ENCODE data around the gene ZNF394. TPM values are rescaled to one million over a fixed set of nuclear protein-coding genes. Genes with fewer than 3 reads are reported as not detected.
"Not testable (repeated sequence)": the region's sequence is repeated elsewhere in the genome, so short reads cannot be mapped to it uniquely, and the experiment has no call there.

The ZNF394 gene
- total RNA-seq (10 to 100 TPM; 18.6 to 28.9 TPM), polyA plus RNA-seq (ENCODE audit: insufficient read length in 6 of 6) (10 to 100 TPM; 14.9 to 18.0 (median 17.2) TPM)
- long read RNA-seq, donor 1, transcript ZNF394-206 (2 exons, 1,619 nt) = minor isoform, 5 of 113 reads
- long read RNA-seq, donor 1, transcript ZNF394-201 (3 exons, 2,179 nt) = major isoform, 9 of 113 reads
- long read RNA-seq, donor 1, partial matches to known transcripts = 98 of 113 reads
- long read RNA-seq, donor 1, other reads (novel, unspliced or antisense) = 0 of 113 reads
- long read RNA-seq, donor 2, transcript ZNF394-201 (3 exons, 2,179 nt) = major isoform, 6 of 9 reads
- long read RNA-seq, donor 2, partial matches to known transcripts = 0 of 9 reads
- long read RNA-seq, donor 2, other reads (novel, unspliced or antisense) = 0 of 9 reads
- long read RNA-seq, donor 3, transcript ZNF394-201 (3 exons, 2,179 nt) = major isoform, 6 of 7 reads
- long read RNA-seq, donor 3, partial matches to known transcripts = 0 of 7 reads
- long read RNA-seq, donor 3, other reads (novel, unspliced or antisense) = 0 of 7 reads
- long read RNA-seq, donor 4, transcript ZNF394-201 (3 exons, 2,179 nt) = major isoform, 7 of 16 reads
- long read RNA-seq, donor 4, transcript ZNF394-206 (2 exons, 1,619 nt) = minor isoform, 6 of 16 reads
- long read RNA-seq, donor 4, partial matches to known transcripts = 0 of 16 reads
- long read RNA-seq, donor 4, other reads (novel, unspliced or antisense) = 2 of 16 reads
- long read RNA-seq, donor 5, transcript ZNF394-201 (3 exons, 2,179 nt) = major isoform, 7 of 9 reads
- long read RNA-seq, donor 5, partial matches to known transcripts = 0 of 9 reads
- long read RNA-seq, donor 5, other reads (novel, unspliced or antisense) = 0 of 9 reads
- long read RNA-seq, donor 6, transcript ZNF394-201 (3 exons, 2,179 nt) = major isoform, 6 of 7 reads
- long read RNA-seq, donor 6, partial matches to known transcripts = 0 of 7 reads
- long read RNA-seq, donor 6, other reads (novel, unspliced or antisense) = 0 of 7 reads
- long read RNA-seq, donor 7, partial matches to known transcripts = 0 of 1 reads
- long read RNA-seq, donor 7, other reads (novel, unspliced or antisense) = 0 of 1 reads
- long read RNA-seq, donor 8, partial matches to known transcripts = 0 of 8 reads
- long read RNA-seq, donor 8, other reads (novel, unspliced or antisense) = 0 of 8 reads
- long read RNA-seq, donor 9 = 0 reads
- long read RNA-seq, donor 10, transcript ZNF394-201 (3 exons, 2,179 nt) = major isoform, 8 of 15 reads
- long read RNA-seq, donor 10, partial matches to known transcripts = 0 of 15 reads
- long read RNA-seq, donor 10, other reads (novel, unspliced or antisense) = 2 of 15 reads
- long read RNA-seq, donor 11, partial matches to known transcripts = 0 of 2 reads
- long read RNA-seq, donor 11, other reads (novel, unspliced or antisense) = 0 of 2 reads
- long read RNA-seq, donor 12, partial matches to known transcripts = 0 of 4 reads
- long read RNA-seq, donor 12, other reads (novel, unspliced or antisense) = 0 of 4 reads

DNA sequence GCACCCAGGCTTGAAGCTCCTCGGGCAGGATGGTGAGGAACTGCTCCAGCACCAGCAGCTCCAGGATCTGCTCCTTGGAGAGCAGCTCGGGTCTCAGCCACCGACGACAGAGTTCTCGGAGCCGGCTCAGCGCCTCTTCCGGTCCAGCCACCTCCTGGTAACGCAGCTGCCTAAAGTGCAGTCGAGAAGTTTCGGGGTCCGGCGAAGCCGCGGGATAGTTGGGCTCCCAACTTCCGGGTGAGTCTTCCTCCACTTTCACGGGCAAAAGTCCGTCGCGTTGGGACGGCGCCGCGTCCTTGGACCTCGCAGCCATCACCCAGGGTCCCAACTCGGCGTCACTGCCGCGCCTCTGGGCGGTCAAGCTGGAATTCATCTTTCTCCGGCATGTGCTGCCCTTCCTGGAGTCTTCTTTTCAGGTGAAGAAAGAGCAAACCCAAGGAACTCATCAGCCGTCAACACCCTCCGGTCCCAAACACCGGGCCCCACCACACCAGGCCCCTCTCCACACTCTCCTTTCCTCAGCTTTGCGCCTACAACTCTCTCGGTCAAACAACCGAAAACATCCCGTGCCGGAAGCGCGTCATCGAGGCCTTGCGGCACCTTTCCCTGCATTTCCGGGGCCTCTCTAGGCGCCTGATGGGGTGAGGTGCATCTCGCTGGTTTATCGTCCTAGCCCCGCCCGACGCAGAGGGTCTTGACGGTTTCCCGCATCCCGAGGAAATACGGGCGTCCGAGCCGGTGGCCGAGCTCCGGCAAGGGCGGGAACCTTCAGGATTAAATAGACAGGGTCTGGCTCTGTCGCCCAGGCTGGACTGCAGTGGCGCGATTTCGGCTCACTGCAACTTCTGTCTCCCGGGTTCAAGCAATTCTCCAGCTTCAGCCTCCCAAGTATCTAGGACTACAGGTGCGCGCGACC lies at the start of gene ZNF394:
ZNF394 (minus strand) TSS at position 561 of the 916 bp plus-strand sequence; CDS start at position 373, 188 bp downstream.
- ATAC-seq = peak; percentile 73
- Histone ChIP-seq H3K27me3 (no peaks in the 10 kb centered on the region), H3K36me3 (peaks cover 0 to 37% of the 10 kb centered on the region in 2 donors), H3K4me3 (peak within 1 kb of the TSS; percentile 97 to 98), H3K9me3 (peaks cover 0 to 2% of the 10 kb centered on the region in 2 donors), H3K27ac (peak within 1 kb of the TSS; percentile 97 to 99), H3K4me1 (peaks cover 12 to 45% of the 10 kb centered on the region in 2 donors)
- intact Hi-C loops (cut with DNase I) = no loop called here
- peak; percentile 93 to 97 (median 94) for DNase-seq
- TF ChIP-seq CTCF (IDR thresholded peaks at IDR 0.05) = no peak

GRCh38 chr7:99549545-99549944 lies 49.5 kb upstream of the ZNF394 start:
- H3K27ac ChIP-seq; intact Hi-C loops (cut with DNase I); H3K4me3 ChIP-seq; ATAC-seq; DNase-seq; H3K27me3 ChIP-seq: not testable (repeated sequence)
- Histone ChIP-seq H3K9me3 (peaks cover 0 to 10% of the 10 kb centered on the region in 2 donors), H3K36me3 (peaks cover 0 to 34% of the 10 kb centered on the region in 2 donors), H3K4me1 (peaks cover 9 to 14% of the 10 kb centered on the region in 2 donors)

DNA sequence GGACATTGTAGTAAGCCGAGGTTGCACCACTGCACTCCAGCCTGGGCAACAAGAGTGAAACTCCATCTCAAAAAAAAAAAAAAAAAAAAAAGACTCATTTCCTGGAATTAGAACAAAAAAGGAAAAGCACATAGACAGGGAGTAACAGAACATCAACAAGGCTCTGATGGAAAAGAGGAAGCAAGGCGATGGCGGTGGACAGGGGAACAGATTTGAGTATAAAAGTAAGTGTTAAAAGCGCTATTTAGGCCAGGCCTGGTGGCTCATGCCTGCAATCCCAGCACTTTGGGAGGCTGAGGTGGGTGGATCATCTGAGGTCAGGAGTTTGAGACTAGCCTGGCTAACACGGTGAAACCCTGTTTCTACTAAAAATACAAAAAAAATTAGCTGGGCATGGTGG lies 45.2 kb upstream of the ZNF394 start:
- intact Hi-C loops (cut with DNase I) = not testable (repeated sequence)

DNA sequence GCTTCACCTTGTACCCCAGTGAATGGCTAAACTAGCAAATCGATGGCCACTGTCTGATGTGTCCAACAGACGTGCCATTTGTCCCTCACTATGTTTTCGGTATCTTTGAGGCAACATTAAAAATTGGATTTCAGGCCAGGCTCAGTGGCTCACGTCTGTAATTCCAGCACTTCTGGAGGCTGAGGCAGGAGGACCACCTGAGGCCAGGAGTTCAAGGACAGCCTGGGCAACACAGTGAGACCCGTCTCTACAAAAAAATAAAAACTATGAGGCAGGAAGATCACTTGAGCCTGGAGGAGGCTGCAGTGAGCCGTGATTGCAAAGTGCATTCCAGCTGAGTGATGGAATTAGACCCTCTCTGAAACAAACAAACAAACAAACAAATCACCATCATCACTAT lies 43.8 kb upstream of the ZNF394 start:
- DNase-seq = no peak
- intact Hi-C loops (cut with DNase I) = no loop called here
- TF ChIP-seq CTCF (IDR thresholded peaks at IDR 0.05) = no peak
- ATAC-seq = no peak
- Histone ChIP-seq H3K27me3 (no peaks in the 10 kb centered on the region), H3K36me3 (peaks cover 0 to 25% of the 10 kb centered on the region in 2 donors), H3K27ac (no peak overlapping the region), H3K9me3 (peaks cover 0 to 59% of the 10 kb centered on the region in 2 donors), H3K4me3 (no peak overlapping the region), H3K4me1 (no peaks in the 10 kb centered on the region)

More for the DNA sequence above, 45.2 kb upstream of the ZNF394 start:
- H3K4me1 ChIP-seq, DNase-seq, ATAC-seq, H3K27me3 ChIP-seq, H3K4me3 ChIP-seq, H3K27ac ChIP-seq: not testable (repeated sequence)
- H3K36me3 ChIP-seq = peaks cover 0 to 25% of the 10 kb centered on the region in 2 donors
- peaks cover 0 to 45% of the 10 kb centered on the region in 2 donors for H3K9me3 ChIP-seq

DNA sequence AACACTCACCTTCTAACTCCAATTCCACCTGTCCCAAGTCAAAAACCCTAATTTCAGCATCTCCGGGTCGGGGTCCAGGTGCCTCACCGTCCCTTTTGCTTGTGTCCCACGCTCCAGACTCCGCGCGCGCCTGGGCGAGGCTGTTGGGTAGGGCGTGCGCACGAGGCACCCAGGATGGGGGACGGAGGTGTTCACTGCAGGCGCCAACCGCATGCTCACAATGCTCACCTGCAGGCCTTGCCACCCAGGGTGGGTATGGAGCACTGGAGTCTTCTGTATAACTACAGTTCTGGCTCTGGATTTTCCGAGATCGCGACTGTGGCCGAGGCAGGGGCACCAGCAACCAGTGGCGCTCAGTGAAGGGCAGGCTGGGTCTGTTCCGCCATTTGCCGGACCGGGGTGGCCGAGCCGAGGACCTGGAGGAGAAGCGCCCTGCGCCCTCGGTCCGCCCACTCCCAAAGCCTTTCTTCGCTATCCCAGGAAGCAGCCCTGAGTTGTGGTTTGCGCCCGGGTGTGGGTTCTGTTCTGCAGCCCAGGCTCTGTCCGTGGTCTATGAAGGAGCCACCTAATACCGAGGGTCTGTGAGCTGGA lies 43.1 kb upstream of the ZNF394 start:
- Histone ChIP-seq H3K36me3 (peaks cover 0 to 23% of the 10 kb centered on the region in 2 donors), H3K4me1 (no peaks in the 10 kb centered on the region), H3K27me3 (no peaks in the 10 kb centered on the region), H3K9me3 (peaks cover 0 to 67% of the 10 kb centered on the region in 2 donors), H3K4me3 (no peak overlapping the region), H3K27ac (no peak overlapping the region)
- DNase-seq (no peak), ATAC-seq (no peak)
- intact Hi-C loops (cut with DNase I) = no loop called here
- TF ChIP-seq CTCF (IDR thresholded peaks at IDR 0.05) = no peak

All from left lung (tissue), 14 donors.